ENCODE data around the gene SNRNP25.

The SNRNP25 gene

GRCh38 chr16:104928-105327, 51.3 kb downstream of the SNRNP25 start:
- DNase-seq: no peak

DNA sequence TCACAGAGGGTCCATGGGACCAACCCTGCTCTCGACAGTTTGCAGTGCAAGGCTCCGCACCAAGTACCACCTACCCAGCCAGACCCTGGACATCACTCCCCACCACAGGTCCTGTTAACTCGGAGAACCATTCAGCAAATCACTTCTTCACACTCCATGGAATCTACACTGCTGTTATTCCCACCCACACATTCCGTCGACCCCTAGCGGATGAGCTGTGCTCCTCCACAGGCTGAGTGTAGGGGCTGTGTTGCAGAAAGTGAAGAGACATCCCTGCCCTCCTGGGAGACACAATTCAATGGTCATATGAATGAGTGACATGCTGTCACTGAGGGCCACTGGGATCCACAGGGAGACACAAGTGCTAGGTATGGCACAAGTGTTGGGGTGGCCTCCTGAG, 51.9 kb downstream of the SNRNP25 start:
- no peak for DNase-seq

DNA sequence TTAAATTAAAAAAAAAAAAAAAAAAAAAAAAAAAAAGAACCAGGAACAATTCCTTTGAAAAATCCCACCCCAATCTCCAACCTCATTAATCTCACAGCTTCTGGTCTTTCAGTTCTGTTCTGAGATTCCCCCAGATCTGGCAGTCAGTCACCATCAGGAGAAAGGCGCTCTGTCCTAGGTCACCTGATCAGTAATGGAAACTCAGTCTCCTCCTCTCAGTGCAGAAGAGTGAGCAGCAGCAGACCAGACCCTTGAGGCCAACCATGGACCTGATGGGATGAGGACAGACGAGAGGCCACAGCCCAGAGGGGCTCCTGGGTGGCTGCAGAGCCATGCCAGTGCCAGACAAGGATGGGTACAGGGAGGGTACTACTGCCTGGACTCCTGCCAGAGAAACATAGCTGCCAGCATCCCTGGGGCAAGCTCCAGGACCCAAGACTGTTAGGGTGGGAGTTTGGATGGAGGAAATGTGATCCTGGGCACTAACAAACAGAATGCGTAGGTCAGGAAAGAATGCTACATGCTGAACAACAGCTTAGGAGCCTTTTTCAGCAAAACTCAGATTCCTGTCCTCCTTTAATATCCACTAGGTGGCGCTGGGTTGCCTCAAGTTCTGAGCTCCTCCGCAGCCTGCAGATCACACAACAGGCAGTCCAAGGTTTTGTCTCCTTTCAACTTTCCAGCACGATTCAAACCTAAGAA, 53.1 kb downstream of the SNRNP25 start:
- peak; percentile 39 for DNase-seq
